ENCODE data around the gene PITRM1. TPM values are rescaled to one million over a fixed set of nuclear protein-coding genes. Genes with fewer than 3 reads are reported as not detected.

The PITRM1 gene
- total and polyA plus RNA-seq, 2 donors (not counting 3 experiments of a cell fraction or from before 2014, with no cell fraction given), result 83.2 to 145 TPM

DNA sequence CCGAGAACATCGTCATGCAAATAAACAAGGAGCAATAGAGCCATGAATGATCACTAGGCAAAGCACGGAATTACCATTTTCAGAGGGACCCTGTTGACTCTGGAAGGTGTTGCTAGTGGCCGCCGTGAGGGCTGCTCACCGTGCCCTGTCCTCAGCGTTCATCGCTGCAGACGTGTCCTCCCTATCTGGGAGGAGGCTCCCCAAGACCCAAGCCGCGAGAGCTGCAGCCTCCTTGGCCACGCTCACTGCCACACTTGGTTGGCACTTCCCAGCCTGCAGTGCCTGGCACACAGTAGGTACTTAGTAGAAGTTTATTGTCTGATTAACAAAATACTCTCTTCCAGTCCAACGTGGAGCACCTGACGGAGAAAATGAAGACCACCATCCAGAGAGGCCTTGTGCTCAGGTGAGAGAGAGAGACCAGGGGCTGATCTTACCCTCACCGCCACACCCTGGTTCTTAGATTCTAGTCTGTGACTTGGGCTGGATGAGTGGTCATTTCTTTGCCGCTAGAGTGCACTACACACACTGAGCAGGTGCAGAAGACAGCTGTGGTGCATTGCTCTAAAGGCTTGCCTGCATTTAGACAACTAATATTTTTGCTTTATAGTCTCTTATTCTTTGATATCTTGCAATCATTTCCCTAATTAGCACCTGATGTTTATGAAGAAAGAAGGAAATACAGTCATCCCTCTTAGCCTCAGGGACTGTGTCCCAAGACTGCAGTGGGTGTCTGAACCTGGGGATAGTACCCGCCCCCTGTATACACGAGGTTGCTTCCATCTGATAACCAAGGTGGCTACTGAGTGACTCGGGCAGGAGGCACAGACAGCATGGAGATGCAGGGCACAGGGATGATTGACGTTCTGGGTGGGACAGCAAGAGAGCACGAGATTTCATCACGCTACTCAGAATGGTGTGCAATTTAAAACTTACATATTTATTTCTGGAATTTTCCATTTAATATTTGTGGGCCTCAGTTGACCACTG lies 40.3 kb downstream of the PITRM1 start:
- Histone ChIP-seq H3K36me3 (ENCODE audit: control insufficient read depth in 2 of 2, extremely low read depth in 1 of 2, insufficient read depth in 2 of 2, low read length in 2 of 2) (peaks cover 33 to 56% of the 10 kb centered on the region in 2 experiments), H2AFZ (ENCODE audit: low read depth, low read length) (no peak overlapping the region), H3K27me3 (ENCODE audit: control insufficient read depth in 2 of 2, insufficient read depth in 2 of 2, low read length in 2 of 2) (no peaks in the 10 kb centered on the region), H3K4me2 (ENCODE audit: insufficient read depth, low read length) (no peak overlapping the region), H3K27ac (ENCODE audit: insufficient read depth, low read depth, low read length) (no peak overlapping the region), H4K20me1 (replicated peaks; ENCODE audit: control insufficient read depth, extremely low read depth, insufficient read depth, low read length) (no peaks in the 10 kb centered on the region), H3K9me1 (replicated peaks; ENCODE audit: control insufficient read depth, extremely low read depth, insufficient read depth, low read length) (no peaks in the 10 kb centered on the region), H3K9ac (replicated peaks; ENCODE audit: extremely low read depth, insufficient read depth, low read length) (no peak overlapping the region), H3K79me2 (ENCODE audit: control insufficient read depth, insufficient read depth, low read length) (peaks cover 2% of the 10 kb centered on the region), H3K4me1 (ENCODE audit: control insufficient read depth, extremely low read depth, insufficient read depth, low read length) (no peaks in the 10 kb centered on the region), H3K9me3 (replicated peaks; ENCODE audit: control insufficient read depth, insufficient read depth, low read length) (no peaks in the 10 kb centered on the region), H3K4me3 (replicated peaks in 1 of 3; ENCODE audit: insufficient read depth in 1 of 3, low read depth in 1 of 3, low read length in 3 of 3) (no peak overlapping the region)
- FAIRE-seq (no peak), DNase-seq (ENCODE audit: low read depth, low spot score) (no peak)
- TF ChIP-seq, protein P1, sequence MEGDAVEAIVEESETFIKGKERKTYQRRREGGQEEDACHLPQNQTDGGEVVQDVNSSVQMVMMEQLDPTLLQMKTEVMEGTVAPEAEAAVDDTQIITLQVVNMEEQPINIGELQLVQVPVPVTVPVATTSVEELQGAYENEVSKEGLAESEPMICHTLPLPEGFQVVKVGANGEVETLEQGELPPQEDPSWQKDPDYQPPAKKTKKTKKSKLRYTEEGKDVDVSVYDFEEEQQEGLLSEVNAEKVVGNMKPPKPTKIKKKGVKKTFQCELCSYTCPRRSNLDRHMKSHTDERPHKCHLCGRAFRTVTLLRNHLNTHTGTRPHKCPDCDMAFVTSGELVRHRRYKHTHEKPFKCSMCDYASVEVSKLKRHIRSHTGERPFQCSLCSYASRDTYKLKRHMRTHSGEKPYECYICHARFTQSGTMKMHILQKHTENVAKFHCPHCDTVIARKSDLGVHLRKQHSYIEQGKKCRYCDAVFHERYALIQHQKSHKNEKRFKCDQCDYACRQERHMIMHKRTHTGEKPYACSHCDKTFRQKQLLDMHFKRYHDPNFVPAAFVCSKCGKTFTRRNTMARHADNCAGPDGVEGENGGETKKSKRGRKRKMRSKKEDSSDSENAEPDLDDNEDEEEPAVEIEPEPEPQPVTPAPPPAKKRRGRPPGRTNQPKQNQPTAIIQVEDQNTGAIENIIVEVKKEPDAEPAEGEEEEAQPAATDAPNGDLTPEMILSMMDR (IDR thresholded peaks at IDR 0.05; ENCODE audit: extremely low read depth in 1 of 2, insufficient read depth in 1 of 2, low read depth in 1 of 2, low read length in 2 of 2), result no peak
- TF ChIP-seq MAX (IDR thresholded peaks at IDR 0.05; ENCODE audit: insufficient read depth, insufficient read length), result no peak
- TF ChIP-seq POLR2AphosphoS5 (IDR thresholded peaks at IDR 0.05; ENCODE audit: insufficient read depth, low read depth, low read length), result no peak
- no peak for TF ChIP-seq FOS (IDR thresholded peaks at IDR 0.05; ENCODE audit: borderline replicate concordance, insufficient read depth, low read length)
- TF ChIP-seq MYC (IDR thresholded peaks at IDR 0.05; ENCODE audit: low read depth, low read length), result no peak
- no peak for TF ChIP-seq GATA2 (IDR thresholded peaks at IDR 0.05; ENCODE audit: insufficient read depth, insufficient read length, low read depth, low read length)
- no peak for TF ChIP-seq EZH2 (IDR thresholded peaks at IDR 0.05; ENCODE audit: borderline replicate concordance, low read depth, low read length, severe bottlenecking)
- TF ChIP-seq JUN (IDR thresholded peaks at IDR 0.05; ENCODE audit: borderline replicate concordance, insufficient read depth, insufficient read length, low read depth), result no peak
- no peak for TF ChIP-seq POLR2A (IDR thresholded peaks at IDR 0.05; ENCODE audit: low read depth, low read length)
- no TSS peak for BruUV-seq (replicated peaks)
- POLR2A ChIA-PET, result no interaction called here
- dilution Hi-C loops (cut with MboI; ENCODE audit: extremely low pct_ligation_motif_present, low sequenced_read_pairs) (no loop called here), intact Hi-C loops (cut with micrococcal nuclease) (no loop called here)
- CTCF ChIA-PET, result no interaction called here

All from endothelial cell of umbilical vein (primary cell).